WTC11 (cell line): ENCODE results near the gene KLHL13.

Source experiments
- CREM ChIP-seq: sonication (generic); formaldehyde crosslinking; IDR thresholded peaks from 2 replicates; pipeline ENCODE4 v1.8.1; 2022; ENCODE audit warnings: mild to moderate bottlenecking, missing genetic modification reagents, moderate library complexity
- NR2C2 ChIP-seq: sonication (generic); formaldehyde crosslinking; IDR thresholded peaks from 2 replicates; pipeline ENCODE4 v1.8.0; 2022; ENCODE audit warnings: mild to moderate bottlenecking, missing genetic modification reagents
- NR3C1 ChIP-seq: sonication (generic); formaldehyde crosslinking; conservative IDR thresholded peaks from 2 replicates; pipeline ENCODE4 v1.8.1; 2023; ENCODE audit warnings: low read depth, mild to moderate bottlenecking, missing genetic modification reagents
- TF ChIP-seq, protein P1 (sequence below): fragments of 200-600 bp; IDR thresholded peaks from 2 replicates; pipeline ENCODE4 v1.8.0; 2022; ENCODE audit warnings: antibody characterized with exemption
- TF ChIP-seq, protein P2 (sequence below): sonication (generic); formaldehyde crosslinking; IDR thresholded peaks from 2 replicates; pipeline ENCODE4 v1.8.0; 2022; ENCODE audit warnings: mild to moderate bottlenecking, missing genetic modification reagents
- TF ChIP-seq, protein P3 (sequence below): sonication (generic); formaldehyde crosslinking; IDR thresholded peaks from 2 replicates; pipeline ENCODE4 v1.8.1; 2023; ENCODE audit warnings: mild to moderate bottlenecking, missing genetic modification reagents, moderate library complexity
- TF ChIP-seq, protein P4 (sequence below): sonication (generic); formaldehyde crosslinking; IDR thresholded peaks from 2 replicates; pipeline ENCODE4 v1.8.1; 2023; ENCODE audit warnings: mild to moderate bottlenecking, missing genetic modification reagents

DNA sequence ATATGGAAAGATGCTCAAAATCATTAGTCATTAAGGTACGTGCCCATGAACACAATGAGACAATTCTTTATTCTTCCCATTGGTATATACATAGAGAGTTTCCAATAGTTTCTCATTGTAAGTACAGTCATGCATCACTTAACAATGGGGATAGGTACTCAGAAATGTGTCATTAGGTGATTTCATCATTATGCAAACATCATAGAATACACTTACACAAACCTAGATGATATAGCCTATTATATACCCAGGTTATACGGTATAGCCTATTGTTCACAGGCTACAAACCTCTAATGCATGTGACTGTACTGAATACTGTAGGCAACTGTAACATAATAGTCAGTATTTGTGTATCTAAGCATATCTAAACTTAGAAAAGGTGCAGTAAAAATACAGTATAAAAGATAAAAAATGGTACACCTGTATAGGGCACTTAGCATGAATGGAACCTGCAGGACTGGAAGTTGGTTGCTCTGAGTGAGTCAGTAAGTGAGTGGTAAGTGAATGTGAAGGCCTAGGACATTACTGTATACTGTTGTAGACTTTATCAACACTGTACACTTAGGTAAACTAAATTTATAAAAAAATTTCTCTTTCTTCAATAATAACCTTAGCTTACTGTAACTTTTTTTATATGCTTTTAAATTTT lies 49.6 kb downstream of the KLHL13 start:
- TF ChIP-seq, protein P1, sequence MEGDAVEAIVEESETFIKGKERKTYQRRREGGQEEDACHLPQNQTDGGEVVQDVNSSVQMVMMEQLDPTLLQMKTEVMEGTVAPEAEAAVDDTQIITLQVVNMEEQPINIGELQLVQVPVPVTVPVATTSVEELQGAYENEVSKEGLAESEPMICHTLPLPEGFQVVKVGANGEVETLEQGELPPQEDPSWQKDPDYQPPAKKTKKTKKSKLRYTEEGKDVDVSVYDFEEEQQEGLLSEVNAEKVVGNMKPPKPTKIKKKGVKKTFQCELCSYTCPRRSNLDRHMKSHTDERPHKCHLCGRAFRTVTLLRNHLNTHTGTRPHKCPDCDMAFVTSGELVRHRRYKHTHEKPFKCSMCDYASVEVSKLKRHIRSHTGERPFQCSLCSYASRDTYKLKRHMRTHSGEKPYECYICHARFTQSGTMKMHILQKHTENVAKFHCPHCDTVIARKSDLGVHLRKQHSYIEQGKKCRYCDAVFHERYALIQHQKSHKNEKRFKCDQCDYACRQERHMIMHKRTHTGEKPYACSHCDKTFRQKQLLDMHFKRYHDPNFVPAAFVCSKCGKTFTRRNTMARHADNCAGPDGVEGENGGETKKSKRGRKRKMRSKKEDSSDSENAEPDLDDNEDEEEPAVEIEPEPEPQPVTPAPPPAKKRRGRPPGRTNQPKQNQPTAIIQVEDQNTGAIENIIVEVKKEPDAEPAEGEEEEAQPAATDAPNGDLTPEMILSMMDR = no peak
- no peak for TF ChIP-seq NR3C1 (CRISPR knock-in tag)
- TF ChIP-seq NR2C2 = no peak
- TF ChIP-seq, protein P2, sequence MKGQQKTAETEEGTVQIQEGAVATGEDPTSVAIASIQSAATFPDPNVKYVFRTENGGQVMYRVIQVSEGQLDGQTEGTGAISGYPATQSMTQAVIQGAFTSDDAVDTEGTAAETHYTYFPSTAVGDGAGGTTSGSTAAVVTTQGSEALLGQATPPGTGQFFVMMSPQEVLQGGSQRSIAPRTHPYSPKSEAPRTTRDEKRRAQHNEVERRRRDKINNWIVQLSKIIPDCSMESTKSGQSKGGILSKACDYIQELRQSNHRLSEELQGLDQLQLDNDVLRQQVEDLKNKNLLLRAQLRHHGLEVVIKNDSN (CRISPR knock-in tag) = no peak
- TF ChIP-seq, protein P3, sequence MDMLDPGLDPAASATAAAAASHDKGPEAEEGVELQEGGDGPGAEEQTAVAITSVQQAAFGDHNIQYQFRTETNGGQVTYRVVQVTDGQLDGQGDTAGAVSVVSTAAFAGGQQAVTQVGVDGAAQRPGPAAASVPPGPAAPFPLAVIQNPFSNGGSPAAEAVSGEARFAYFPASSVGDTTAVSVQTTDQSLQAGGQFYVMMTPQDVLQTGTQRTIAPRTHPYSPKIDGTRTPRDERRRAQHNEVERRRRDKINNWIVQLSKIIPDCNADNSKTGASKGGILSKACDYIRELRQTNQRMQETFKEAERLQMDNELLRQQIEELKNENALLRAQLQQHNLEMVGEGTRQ (CRISPR knock-in tag) = no peak
- TF ChIP-seq, protein P4, sequence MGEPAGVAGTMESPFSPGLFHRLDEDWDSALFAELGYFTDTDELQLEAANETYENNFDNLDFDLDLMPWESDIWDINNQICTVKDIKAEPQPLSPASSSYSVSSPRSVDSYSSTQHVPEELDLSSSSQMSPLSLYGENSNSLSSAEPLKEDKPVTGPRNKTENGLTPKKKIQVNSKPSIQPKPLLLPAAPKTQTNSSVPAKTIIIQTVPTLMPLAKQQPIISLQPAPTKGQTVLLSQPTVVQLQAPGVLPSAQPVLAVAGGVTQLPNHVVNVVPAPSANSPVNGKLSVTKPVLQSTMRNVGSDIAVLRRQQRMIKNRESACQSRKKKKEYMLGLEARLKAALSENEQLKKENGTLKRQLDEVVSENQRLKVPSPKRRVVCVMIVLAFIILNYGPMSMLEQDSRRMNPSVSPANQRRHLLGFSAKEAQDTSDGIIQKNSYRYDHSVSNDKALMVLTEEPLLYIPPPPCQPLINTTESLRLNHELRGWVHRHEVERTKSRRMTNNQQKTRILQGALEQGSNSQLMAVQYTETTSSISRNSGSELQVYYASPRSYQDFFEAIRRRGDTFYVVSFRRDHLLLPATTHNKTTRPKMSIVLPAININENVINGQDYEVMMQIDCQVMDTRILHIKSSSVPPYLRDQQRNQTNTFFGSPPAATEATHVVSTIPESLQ (CRISPR knock-in tag) = no peak
- TF ChIP-seq CREM (CRISPR knock-in tag) = no peak
